A673 (cell line): ENCODE results near the gene OR2T34. TPM values are rescaled to one million over a fixed set of nuclear protein-coding genes. Genes with fewer than 3 reads are reported as not detected.
"Not testable (repeated sequence)": the region's sequence is repeated elsewhere in the genome, so short reads cannot be mapped to it uniquely, and the experiment has no call there.

ENCODE experiments used
- BruUV-seq: library from RNA; stranded (reverse); fragments of 400-500 nt; replicated peaks from 2 replicates; lab custom pipeline; 2021; lab: Mats Ljungman, UMichigan
- CTCF ChIA-PET: fragments of 300-600 bp; sonication (Branson Sonifier 250); formaldehyde crosslinking; loops from one replicate; lab custom pipeline; 2022; ENCODE audit warnings: antibody characterized with exemption; lab: Charles Lee
- POLR2A ChIA-PET: fragments of 300-600 bp; sonication (Branson Sonifier 250); formaldehyde crosslinking; loops from one replicate; lab custom pipeline; 2022; ENCODE audit warnings: antibody characterized with exemption; ENCODE audit not compliant: low non-redundant PET; lab: Charles Lee
- DNase-seq: peaks from one replicate; pipeline ENCODE4 v3.0.0-alpha.2; 2015; ENCODE audit warnings: low spot score
- H3K27ac ChIP-seq: fragments of 200-600 bp; sonication (generic); 2 replicates; pipeline ENCODE4 v1.5.1; 2016; ENCODE audit warnings: mixed run types, low read depth, mild to moderate bottlenecking, mixed read lengths, antibody characterized with exemption, low read length; ENCODE audit not compliant: poor library complexity, severe bottlenecking
- H3K27me3 ChIP-seq: fragments of 200-600 bp; sonication (generic); replicated peaks from 2 replicates; pipeline ENCODE4 v1.6.1; 2017; ENCODE audit warnings: mixed run types, low read depth, mild to moderate bottlenecking, mixed read lengths, antibody characterized with exemption, low read length; ENCODE audit not compliant: insufficient read depth, poor library complexity
- H3K36me3 ChIP-seq: fragments of 200-600 bp; sonication (generic); 2 replicates; pipeline ENCODE4 v1.6.1; 2016; ENCODE audit warnings: mixed run types, mild to moderate bottlenecking, mixed read lengths, antibody characterized with exemption, low read length; ENCODE audit not compliant: insufficient read depth, poor library complexity, severe bottlenecking
- H3K4me1 ChIP-seq: fragments of 200-600 bp; sonication (generic); 2 replicates; pipeline ENCODE4 v1.6.1; 2017; ENCODE audit warnings: mixed run types, mild to moderate bottlenecking, mixed read lengths, antibody characterized with exemption, low read length; ENCODE audit not compliant: insufficient read depth, poor library complexity, severe bottlenecking
- H3K4me3 ChIP-seq: fragments of 200-600 bp; sonication (generic); 2 replicates; pipeline ENCODE4 v1.5.1; 2016; ENCODE audit warnings: low read depth, mixed run types, mild to moderate bottlenecking, mixed read lengths, low read length; ENCODE audit not compliant: poor library complexity, severe bottlenecking
- H3K9me3 ChIP-seq: fragments of 200-600 bp; sonication (generic); 2 replicates; pipeline ENCODE4 v1.6.1; 2016; ENCODE audit warnings: mixed run types, low read depth, mild to moderate bottlenecking, mixed read lengths, antibody characterized with exemption, low read length; ENCODE audit not compliant: poor library complexity, severe bottlenecking
- intact Hi-C: fragments of 100-400 bp; cut with micrococcal nuclease; formaldehyde crosslinking; loops from one replicate; pipeline ENCODE4 v1.10.0; 2022; ENCODE audit not compliant: unreplicated experiment
- total RNA-seq: library from RNA; stranded (reverse); gene quantifications from 2 replicates; pipeline ENCODE4 v1.2.3, GENCODE V29; 2021

Gene OR2T34
- total RNA-seq, 1 experiment from 2014 or later: not detected

GRCh38 chr1:248562672-248563071 is 11.9 kb downstream of the OR2T34 start, which contains the start of gene OR2T29:
Gene OR2T29 (minus strand): TSS chr1:248562772. CDS start chr1:248559491, 3,281 bp downstream.
- H3K4me3 ChIP-seq, H3K9me3 ChIP-seq, H3K36me3 ChIP-seq, H3K27me3 ChIP-seq, CTCF ChIA-PET, BruUV-seq, H3K27ac ChIP-seq, intact Hi-C loops, H3K4me1 ChIP-seq, DNase-seq, POLR2A ChIA-PET: not testable (repeated sequence)

GRCh38 chr1:248551027-248551426 is 23.5 kb downstream of the OR2T34 start:
- DNase-seq, H3K27me3 ChIP-seq, H3K4me3 ChIP-seq, intact Hi-C loops, H3K36me3 ChIP-seq, POLR2A ChIA-PET, H3K27ac ChIP-seq, BruUV-seq, CTCF ChIA-PET, H3K9me3 ChIP-seq, H3K4me1 ChIP-seq: not testable (repeated sequence)

DNA sequence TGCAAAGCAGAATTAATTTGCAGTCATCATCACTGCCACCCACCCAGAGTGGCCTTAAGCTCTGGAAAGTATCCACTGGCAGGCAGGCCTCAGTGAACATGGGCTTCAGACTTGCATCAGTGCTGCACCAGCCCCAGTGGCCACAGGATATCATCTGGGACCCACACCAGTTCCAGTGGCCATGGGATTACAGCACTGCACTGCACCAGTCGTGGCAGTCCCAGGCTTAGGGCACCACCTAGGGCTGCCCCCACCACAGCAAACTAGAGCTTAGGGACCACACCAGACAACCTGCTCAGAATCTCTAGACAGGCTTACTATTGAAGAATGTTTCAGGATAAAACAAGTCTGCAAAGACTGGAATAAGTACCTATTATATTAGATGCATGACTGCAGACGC is 27.2 kb downstream of the OR2T34 start:
- H3K27me3 ChIP-seq, DNase-seq, CTCF ChIA-PET, H3K9me3 ChIP-seq, H3K4me1 ChIP-seq, H3K4me3 ChIP-seq, H3K36me3 ChIP-seq, intact Hi-C loops, BruUV-seq, POLR2A ChIA-PET, H3K27ac ChIP-seq: not testable (repeated sequence)

DNA sequence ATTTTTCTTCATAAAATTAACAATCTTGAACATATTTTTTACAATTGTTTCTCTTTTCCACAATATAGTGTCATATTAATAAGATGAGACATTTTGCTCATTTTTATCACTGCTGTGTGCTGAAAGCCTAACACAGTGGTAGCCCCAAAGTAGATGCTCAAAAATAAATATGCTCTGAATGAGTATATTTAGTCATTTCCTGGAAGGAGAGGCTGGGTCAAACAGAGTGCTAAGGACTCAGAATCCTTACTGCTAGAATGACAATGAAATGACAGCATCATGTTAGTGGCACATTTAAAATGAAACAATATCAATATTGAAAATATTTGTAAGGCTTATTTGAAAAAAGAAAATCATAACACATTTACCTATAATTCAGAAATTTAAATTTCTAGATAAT is 37.1 kb downstream of the OR2T34 start:
- CTCF ChIA-PET, BruUV-seq: not testable (repeated sequence)

More for the DNA sequence above, 37.1 kb downstream of the OR2T34 start:
- H3K27ac ChIP-seq, POLR2A ChIA-PET, intact Hi-C loops, H3K27me3 ChIP-seq, H3K4me1 ChIP-seq, H3K4me3 ChIP-seq, DNase-seq, H3K9me3 ChIP-seq, H3K36me3 ChIP-seq: not testable (repeated sequence)

Other genes with a start within 250 kb of the OR2T34 start
- gene OR14C36, start 226.0 kb downstream of the OR2T34 start, total RNA-seq: not detected in 2 replicates
- not detected in 2 replicates for gene OR2T4, start 213.1 kb downstream of the OR2T34 start, total RNA-seq
- not detected in 2 replicates for gene OR2T6, start 199.0 kb downstream of the OR2T34 start, total RNA-seq
- not detected in 2 replicates for gene OR2T1, start 171.7 kb downstream of the OR2T34 start, total RNA-seq
- not detected in 2 replicates for gene OR2T2, start 129.1 kb downstream of the OR2T34 start, total RNA-seq
- gene OR2T3, start 101.4 kb downstream of the OR2T34 start, total RNA-seq: not detected in 2 replicates
- gene OR2T5, start 86.2 kb downstream of the OR2T34 start, total RNA-seq: not detected in 2 replicates
- not detected in 2 replicates for gene OR2G6, start 66.7 kb downstream of the OR2T34 start, total RNA-seq
- gene OR2T29, start 12.0 kb downstream of the OR2T34 start, total RNA-seq: not detected in 2 replicates
- gene OR2T10, start 22.9 kb upstream of the OR2T34 start, total RNA-seq: not detected in 2 replicates
- not detected in 2 replicates for gene OR2T11, start 60.3 kb upstream of the OR2T34 start, total RNA-seq
- not detected in 2 replicates for gene OR2T35, start 70.5 kb upstream of the OR2T34 start, total RNA-seq
- not detected in 2 replicates for gene OR2T27, start 80.8 kb upstream of the OR2T34 start, total RNA-seq
- not detected in 2 replicates for gene OR14I1, start 128.0 kb upstream of the OR2T34 start, total RNA-seq
- not detected in 2 replicates for gene LYPD8, start 181.0 kb upstream of the OR2T34 start, total RNA-seq